ENCODE results near the gene EXOC2.

EXOC2 gene

DNA sequence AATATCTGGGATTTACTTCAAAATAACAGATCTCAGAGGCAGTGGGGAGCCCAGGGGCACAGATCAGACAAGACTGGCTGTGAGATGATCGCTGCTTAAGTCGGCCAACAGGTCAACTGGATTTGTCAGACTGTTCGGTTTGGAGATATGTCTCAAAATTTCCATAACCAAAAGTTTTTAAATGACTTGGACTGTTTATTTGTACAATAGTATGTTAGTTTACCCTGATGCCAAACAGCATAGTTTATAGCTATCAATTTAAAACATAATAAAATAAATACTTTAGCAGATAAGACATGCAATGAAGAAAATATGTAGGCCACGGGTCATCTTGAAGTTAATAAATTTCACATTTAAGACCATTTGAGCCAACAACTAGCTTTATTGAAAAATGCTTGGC, 174.7 kb downstream of the EXOC2 start:
- no peak for DNase-seq

DNA sequence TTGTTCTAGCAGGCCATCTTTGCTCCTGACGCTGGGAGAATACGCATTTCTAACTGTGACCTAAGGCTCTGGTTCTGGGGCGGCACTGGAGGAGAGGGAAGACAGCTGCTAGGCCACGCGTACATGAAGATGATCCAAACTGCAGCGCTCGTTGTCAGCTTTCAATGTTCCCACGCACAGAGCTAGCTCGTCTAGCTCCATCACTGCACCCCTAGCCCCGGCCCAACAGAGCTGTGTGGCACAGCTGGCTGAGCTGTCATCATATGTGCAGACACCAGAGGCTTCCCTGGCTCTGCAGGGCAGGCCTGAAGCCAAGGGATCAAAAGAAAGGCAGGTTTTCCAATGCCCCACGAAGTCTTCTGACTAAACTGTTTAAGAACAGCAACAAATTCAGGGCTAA, 176.7 kb downstream of the EXOC2 start:
- no peak for DNase-seq

DNA sequence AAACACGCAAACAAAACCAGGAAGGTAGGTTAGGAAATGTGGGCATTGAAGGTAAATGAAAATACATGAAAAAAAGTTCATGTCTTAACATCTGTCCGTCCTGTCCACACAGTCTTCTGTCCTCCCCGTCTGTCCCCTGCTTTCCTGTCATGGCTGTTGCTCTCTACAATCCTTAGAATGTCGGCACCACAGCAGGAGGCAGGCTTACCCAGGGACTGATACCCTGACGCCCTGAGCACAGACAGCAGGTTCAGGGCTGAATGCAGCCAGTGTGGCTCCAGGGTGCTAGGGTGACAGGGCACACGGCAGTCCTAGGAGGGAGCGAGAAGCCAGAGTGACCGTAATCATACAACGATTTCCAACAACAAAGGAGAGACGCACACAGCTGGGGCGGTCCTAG, 177.7 kb downstream of the EXOC2 start:
- no peak for DNase-seq

DNA sequence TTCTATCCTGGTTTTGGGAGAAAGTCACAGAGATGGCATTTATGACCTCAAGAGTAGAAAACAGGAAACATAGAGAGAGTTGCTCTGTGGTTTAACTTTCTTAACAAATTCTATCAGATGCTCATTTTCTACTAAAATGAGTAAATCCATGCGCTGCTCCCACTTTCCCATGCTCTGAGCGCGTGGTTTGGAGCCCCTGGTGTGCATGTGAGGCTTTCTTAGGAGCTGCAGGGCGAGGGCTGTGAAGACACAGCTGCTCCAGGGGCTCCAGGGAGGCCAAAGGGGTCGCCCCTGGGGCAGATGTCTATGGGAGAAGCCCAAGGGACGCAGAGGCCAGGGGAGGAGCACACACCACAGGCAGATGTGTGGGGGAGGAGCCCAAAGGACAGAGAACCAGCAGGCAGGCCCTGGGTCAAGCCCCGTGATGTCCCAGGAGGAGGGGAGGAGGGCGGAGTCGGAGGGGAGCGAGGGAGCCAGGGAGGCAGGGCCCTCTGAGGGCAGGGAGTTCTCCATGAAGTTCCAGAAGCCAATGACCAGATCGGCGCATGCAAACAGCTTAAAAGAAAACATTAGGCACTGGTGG, 178.5 kb downstream of the EXOC2 start:
- DNase-seq = no peak

DNA sequence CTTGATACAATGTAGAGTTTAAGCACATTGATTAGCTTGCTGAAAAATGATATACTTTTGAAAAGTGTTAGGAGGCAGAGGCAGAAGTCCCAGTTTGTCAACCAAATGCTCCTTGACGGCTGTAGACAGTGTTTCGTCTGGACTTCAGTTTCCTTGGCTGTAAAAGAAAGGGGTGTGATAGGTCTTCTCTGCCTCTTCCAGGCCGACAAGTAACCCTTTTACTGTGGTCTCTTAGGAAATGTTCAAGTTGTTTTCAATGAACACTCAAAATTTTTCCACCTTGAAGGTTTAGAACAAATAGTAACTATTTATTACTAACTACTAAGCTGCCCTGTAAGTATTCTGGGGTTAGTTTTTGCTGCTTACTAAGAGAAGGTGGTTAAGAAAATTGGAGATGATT, 179.0 kb downstream of the EXOC2 start:
- DNase-seq = no peak

DNA sequence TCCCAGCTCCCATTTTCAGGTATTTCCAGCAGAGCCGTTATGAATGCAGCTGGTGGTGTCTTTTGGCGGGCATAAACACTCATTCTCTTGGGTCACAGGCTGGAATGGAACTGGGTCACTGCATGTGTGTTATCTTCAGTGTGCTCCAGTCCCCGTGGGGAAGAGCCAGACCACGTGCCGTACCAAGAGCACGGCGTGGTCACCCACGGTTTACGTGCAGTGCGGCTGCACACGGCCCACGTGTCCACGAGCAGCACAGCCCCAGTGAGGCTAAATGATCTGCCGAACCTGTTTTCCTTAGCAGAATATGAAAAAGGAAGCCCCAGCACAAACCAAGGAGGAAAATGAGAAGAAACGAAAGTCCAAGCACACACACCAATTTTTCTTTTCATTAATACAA, 179.9 kb downstream of the EXOC2 start:
- no peak for DNase-seq

DNA sequence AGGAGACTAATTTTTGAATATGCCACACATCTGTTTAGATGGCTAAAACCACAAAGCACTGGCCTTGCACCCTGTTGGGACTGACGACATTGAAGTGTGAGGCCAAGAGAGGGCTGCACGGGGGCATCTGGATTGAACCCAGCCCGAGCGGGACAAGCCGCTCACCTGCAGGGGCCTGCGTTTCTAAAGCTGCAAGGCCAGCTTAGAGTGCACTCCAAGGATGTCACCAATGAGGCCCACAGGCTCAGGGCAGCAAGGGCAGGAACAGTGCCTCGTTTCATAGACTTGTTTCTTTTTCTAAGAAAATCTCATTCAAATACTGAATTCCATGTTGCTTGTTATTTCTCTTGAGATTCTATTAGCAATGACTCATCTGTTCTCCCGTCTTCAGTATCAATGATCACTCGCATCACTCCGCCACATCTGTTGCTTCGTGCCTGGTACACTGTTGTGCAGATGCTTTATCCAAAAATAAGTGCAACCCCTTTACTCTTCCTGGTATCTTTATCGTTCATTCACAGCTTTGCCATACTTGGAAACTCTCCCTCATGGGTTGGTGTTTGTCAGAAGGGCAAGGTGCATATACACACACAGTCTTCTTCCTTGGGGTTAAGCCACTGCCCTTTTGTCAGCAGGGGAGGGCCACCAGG, 181.3 kb downstream of the EXOC2 start:
- DNase-seq = no peak

DNA sequence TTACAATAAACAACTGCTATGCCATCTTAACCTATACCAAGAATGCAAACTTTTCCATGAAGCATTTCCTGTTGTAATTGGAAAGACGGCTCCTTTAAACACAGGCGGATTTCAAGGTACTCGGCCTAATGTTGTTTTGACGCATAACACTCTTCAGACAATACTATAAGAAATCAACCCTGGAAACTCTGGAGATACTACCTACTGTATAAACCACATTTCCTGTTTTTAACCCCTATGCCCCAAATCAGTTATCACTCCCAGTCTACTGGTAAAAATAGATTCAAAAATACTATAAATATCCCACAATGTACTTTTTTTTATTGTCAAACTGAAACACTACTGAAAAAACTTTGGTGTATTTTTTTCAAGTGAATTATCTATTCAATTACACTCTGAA, 183.3 kb downstream of the EXOC2 start:
- no peak for DNase-seq

DNA sequence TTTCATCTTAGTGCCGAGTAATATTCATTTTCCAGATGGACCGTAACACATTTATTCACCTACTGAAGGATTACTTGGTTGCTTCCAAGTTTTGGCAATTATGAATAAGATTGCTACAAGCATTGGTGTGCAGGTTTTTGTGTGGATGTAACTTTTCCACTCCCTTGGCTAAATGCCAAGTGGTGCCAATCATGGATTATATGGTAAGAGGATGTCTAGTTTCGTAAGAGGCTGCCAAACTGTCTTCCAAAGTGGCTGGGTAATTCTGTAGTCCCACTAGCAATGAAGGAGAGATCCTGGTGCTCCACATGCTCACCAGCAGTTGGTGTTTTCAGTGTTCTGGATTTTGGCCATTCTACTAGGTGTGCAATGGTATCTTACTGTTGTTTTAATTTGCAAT, 184.3 kb downstream of the EXOC2 start:
- no peak for DNase-seq

DNA sequence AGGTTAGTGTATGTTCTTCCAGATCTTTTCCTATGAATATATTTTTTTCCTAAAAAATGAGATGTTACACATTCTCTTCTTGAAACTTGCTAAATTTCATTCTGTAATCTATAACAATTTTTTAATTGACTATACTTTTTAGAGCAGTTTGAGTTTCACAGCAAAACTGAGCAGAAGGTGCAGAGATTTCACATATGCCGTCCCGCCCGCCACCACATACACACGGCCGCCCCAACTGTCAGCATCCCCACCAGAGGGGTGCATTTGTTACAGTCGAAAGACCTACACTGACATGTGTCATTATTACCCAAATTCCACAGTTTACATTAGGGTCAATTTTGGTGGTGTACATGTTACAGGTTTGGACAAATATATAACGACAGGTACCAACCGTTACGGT, 184.9 kb downstream of the EXOC2 start:
- DNase-seq = no peak

DNA sequence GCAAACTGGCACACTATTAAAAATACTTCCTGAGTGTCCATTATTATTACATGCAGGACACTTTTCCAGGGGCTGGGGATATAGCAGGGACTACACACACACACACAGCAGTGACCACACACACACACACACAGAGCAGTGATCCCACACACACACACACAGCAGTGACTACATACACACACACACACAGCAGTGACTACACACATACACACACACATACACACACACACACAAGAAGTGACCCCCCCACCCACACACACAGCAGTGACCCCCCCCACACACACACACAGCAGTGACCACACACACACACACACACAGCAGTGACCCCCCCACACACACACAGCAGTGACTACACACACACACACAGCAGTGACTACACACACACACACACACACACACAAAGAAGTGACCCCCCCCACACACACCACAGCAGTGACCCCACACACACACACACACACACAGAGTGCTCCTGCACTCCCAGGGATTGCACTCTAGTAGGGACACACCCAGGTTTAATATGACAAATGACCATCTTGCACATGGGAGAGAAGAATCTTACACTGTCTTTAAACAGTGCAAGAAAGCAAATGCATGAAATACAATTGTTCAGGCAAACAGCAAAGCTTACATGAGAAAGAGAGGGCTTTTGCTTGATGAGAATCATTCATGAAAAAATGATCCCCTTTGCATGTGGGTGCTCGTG, 185.9 kb downstream of the EXOC2 start:
- DNase-seq = no peak

DNA sequence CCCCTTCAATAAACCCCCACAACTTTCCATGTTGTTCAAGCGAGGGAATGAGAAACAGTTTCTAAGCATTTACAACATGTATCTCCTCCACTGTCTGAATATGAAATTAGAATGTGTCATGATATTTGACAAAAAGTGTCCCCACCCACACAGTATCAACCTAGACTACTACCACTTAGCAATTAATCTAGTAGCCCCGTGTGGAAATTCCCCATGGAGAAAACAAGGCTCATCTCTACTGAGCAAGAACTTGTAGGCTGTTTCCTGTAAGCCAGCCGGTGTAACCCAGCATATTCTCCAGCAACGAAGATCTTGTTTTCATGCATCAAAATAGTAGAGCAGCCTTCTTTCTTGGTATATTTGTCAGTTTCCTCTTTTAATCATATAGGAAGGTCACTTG, 186.4 kb downstream of the EXOC2 start:
- no peak for DNase-seq

DNA sequence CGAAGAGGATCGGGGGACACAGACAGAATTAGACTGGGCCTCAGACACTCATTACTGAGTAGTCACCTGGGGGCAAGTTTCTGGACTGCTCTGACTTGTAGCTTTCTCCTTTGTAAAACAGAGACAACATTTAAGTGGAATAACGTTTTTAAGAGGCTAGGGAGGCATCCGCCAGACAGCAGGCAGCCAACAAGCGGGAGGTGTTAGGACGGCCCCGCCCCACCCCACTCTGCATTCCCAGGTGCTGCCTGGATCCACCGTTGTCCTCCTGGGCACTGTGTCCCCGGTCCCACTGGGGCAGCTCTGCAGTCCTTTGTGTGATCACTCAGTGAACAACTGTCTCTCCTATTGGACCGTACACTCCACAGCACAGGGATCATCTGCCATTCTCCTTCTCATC, 187.6 kb downstream of the EXOC2 start:
- DNase-seq = no peak

DNA sequence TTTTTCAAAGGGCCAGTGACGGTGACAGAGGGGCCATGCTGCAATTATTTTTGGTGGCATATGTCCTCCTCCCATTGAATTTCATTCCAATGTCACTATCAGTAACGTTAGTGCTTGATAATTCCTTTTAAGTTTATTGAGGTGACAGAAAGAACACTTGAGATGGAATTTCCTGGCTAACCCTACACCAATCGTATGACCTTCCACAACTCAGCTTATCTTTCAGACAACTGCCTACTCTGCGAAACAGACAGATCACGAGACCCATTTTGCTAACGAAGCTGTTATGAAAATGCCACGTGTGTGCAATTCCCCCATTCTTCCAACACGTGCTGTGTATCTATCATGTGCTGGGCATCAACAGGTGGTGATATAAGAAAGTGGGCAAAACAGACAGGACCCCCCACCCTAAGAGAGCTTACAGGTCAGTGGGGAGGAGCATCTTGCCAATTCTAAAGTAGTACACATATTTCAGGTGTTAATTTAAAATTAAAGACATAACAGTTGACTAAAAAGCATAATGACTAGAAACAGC, 188.4 kb downstream of the EXOC2 start:
- no peak for DNase-seq

DNA sequence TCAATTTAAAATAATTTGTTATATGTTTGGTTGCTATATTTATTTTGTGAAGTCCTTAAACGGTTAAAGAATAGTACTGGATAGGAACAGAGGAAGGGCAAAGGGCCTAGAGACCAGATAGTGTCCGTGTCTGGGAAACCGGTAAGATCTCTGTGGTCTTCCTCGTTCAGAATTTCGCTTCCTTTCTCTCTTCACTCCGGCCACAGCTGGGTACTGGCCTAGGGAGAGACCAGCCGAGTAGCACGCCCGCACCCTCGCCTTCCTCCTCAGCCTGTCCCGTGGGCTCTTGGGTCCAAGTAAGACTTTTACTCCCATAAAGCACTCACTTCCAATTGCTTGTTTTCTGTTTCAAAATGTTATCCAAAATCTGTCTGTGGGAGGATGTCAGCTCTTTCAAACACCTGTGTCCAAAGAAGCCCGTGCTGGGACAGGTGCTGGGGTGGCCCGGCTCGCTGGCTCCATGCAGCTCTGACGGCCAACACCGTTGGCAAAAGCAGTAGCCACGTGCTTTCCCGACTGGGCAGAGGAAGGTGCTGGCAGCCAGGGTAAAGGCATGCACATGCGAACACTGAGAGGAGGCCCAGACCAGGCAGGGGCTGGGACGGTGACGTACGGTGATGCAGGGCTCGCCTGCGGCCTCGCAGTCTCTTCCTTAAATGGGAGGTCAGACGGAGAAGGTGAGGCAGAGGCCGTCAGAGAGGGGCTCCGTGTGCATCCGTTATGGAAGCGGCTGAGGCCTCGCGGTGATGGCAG, 189.2 kb downstream of the EXOC2 start:
- DNase-seq = no peak

DNA sequence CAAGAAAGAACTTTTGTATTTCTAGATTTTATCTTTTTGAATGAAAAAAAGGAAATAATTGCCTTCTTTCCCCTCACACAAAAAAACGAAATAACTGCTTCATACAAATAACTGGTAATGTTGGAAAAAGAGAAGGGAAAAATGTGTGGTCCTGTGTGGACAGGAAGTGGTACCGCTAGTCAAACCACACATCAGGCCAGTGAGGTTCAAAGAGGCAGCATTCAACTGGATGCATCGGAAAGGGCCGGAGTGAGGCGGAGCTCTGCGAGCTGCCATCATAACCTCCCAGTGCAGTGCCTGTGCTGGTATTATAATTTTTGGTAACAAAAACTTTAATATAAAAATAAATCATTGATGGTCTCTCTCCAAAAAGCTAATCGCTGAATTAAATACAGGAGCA, 190.2 kb downstream of the EXOC2 start:
- no peak for DNase-seq

DNA sequence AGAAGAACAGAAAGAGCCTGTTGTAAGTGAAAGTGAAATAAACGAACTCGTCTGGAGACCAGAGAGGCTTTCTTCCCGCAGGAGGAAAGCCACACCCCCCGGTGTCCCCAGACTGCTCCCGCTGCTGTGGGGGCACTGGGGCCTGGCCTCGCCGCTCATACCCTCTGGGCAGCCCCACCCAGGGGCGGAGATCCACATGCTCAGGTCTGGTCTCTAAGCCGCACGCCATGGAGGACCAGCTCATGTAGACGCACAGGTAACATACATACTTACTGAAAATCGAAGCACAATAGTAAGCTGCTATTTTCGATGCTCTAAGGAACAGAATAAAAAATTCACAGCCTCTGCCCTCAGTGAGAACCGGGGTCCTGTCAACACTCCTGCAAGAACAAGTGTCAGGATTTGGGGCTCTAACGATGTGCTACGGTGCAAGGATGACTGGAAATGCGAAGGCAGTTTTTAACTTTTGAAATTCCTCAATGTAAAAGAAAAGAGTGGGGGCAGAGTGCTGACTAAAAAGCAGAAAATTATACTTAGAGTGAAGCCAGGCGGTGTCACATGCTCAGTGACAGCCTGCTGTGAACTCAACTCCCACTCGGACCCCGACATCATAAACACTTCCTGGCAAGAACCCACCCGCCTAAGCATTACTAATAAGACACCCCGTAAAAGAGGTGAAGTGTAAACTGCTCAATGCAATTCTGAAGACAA, 190.9 kb downstream of the EXOC2 start:
- no peak for DNase-seq

DNA sequence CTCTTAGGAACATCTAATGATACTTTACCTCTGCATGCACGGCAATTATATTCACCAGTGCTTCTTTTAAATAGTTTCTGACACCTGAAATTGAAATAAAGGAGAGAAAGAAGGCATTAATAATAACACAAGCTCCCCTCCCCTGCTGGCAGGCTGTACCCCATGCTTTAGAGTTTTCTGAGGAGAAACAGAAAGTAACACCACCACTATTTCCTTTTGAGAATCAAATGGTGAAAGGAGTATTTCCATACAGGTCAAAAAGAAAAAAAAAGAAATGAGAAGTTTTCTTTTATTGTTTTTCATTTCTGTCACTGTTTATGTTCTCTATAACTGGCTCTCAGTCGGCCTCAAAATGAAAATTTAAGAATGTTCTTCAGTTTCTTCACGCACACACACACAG, 193.3 kb downstream of the EXOC2 start:
- no peak for DNase-seq

DNA sequence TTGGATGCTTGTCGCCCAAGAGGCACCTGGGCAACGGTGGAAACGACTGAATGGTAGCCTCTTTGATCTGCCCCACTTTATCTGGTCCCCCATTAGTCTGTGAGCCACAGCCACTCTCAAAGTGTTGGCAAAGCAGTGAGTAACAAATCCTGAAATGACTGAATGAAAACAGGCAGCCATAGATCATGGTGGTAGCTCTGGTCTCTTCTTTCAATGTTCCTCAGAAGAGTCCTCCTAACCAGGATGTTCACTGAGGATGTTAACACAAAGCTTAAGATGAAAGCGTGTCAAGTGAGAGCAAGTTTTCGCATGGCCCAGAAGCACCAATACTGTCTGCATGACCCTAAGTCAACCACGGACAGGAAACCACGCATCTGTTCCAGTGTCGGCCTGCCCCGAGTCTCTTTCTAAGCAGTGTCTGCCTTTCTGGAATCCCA, 194.1 kb downstream of the EXOC2 start:
- DNase-seq = no peak

DNA sequence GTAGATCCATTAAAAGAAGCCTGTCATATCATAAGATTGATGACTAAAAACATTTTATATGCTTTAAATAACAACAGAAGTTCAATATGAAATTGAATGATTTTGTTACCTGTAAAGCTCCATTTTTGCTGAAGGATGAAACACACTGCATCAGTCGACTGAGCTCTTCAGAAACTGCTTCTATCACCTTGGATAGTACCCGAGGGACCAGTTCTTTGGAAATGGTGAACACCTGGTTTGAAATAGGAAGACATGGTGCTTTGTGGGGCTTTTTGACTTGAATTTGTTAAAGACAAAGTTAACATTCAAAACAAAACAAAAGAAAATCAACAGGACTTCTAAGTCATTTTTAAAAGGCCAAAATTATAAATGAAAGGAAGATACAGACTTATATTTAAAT, 195.7 kb downstream of the EXOC2 start:
- no peak for DNase-seq

DNA sequence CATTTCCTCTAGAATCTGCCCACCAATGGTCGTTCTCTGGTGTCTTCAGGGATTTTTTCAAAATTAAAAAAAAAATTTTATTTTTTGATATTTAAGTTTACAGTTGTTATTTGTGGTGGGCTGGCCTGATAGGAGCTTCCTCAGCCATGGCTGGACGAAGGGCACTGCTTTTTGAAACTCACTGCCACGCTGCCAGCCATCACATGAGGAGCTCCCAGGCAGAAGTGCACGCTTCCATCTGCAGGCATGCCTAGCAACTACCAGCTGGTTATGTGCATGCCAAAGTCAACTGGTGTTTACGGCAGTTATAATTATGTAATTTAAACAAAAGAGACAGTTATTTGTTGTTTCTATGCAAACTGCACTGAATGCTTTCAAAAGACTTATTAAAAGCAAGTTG, 196.3 kb downstream of the EXOC2 start:
- DNase-seq = no peak

DNA sequence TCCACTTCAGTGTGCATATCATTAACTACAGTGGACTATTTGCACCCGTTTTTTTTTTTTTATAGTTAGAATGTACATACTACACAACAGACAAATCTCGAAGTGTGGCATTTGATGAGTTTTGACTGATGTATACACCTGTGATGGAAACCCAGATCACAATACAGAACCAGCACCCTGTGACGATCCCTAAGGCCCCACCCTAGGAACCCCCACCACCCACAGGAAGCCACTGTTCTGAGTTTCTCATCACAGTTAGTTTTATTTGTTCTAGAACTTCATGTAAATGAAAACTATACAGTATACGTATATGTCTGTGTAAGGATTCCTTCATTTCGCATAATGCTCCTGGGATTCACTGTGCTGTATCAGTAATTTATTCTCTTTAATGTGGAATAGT, 198.5 kb downstream of the EXOC2 start:
- DNase-seq = no peak

DNA sequence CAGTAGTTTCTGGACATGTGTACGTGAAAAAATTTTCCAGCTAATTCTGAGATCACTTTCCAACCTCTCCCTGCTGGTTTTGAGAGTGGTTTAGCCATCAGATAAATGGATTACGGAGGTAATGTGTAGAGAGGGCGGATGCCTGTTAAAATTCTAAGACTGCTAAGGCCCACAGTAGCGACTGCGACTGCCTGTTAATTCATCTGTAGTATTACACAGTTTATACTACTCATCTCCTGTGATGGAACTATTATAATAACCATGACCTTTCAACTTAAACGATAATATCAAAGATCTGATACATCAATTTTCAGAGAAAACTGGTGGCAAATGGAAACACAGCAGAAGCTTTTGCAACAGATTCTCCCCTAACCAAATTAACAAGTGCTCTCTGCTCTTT, 199.1 kb downstream of the EXOC2 start:
- DNase-seq = no peak

Data from NCI-H748 treated with DMSO at 0.1 percent for 48 hours (cell line).